Ureter (tissue), 1 donor: Measurements from ENCODE around the gene PHACTR3. TPM values are rescaled to one million over a fixed set of nuclear protein-coding genes. Genes with fewer than 3 reads are reported as not detected.

Source experiments
- DNase-seq: peaks from one replicate; pipeline ENCODE4 v3.0.0-alpha.2; 2020; ENCODE audit warnings: low spot score
- total RNA-seq: library from RNA; stranded (reverse); gene quantifications from one replicate; pipeline ENCODE4 v1.2.4, GENCODE V29; 2023
- donor health status: DM: yes; HTN: yes; CAD: no.

The PHACTR3 gene
- total RNA-seq, 1 donor from 2014 or later = 0.60 TPM

GRCh38 chr20:59646487-59646886, 42.1 kb downstream of the PHACTR3 start:
- DNase-seq = no peak

GRCh38 chr20:59647271-59647670, 42.9 kb downstream of the PHACTR3 start:
- DNase-seq = no peak

- DNase-seq = no peak
Observed at GRCh38 chr20:59648466-59649070, 44.2 kb downstream of the PHACTR3 start.

- no peak for DNase-seq
Observed at GRCh38 chr20:59650418-59650817, 46.1 kb downstream of the PHACTR3 start.

GRCh38 chr20:59652381-59652780, 48.0 kb downstream of the PHACTR3 start:
- no peak for DNase-seq

- DNase-seq = no peak
Observed at GRCh38 chr20:59656417-59656816, 52.1 kb downstream of the PHACTR3 start.

- DNase-seq = no peak
Observed at GRCh38 chr20:59657459-59658046, 53.2 kb downstream of the PHACTR3 start.

- DNase-seq = no peak
Observed at GRCh38 chr20:59660471-59660870, 56.1 kb downstream of the PHACTR3 start.

GRCh38 chr20:59661153-59661552, 56.8 kb downstream of the PHACTR3 start:
- DNase-seq = no peak

- no peak for DNase-seq
Observed at GRCh38 chr20:59661621-59662020, 57.3 kb downstream of the PHACTR3 start.

- DNase-seq = no peak
Observed at GRCh38 chr20:59662161-59662560, 57.8 kb downstream of the PHACTR3 start.

GRCh38 chr20:59662856-59663512, 58.6 kb downstream of the PHACTR3 start:
- DNase-seq = no peak

GRCh38 chr20:59663513-59664060, 59.2 kb downstream of the PHACTR3 start:
- no peak for DNase-seq

GRCh38 chr20:59664421-59664941, 60.1 kb downstream of the PHACTR3 start:
- no peak for DNase-seq

GRCh38 chr20:59665656-59666555, 61.6 kb downstream of the PHACTR3 start:
- DNase-seq = peak; percentile 19

- DNase-seq = no peak
Observed at GRCh38 chr20:59666586-59666985, 62.2 kb downstream of the PHACTR3 start.

- DNase-seq = peak; percentile 27
Observed at GRCh38 chr20:59667131-59667530, 62.8 kb downstream of the PHACTR3 start.

- no peak for DNase-seq
Observed at GRCh38 chr20:59667981-59668515, 63.7 kb downstream of the PHACTR3 start.

GRCh38 chr20:59668926-59669850, 64.8 kb downstream of the PHACTR3 start:
- DNase-seq = peak; percentile 28

- DNase-seq = no peak
Observed at GRCh38 chr20:59670786-59671492, 66.6 kb downstream of the PHACTR3 start.
